Osteocyte (in vitro differentiated cells): ENCODE measurements around the gene ZNF888. TPM values are rescaled to one million over a fixed set of nuclear protein-coding genes. Genes with fewer than 3 reads are reported as not detected.

ENCODE experiments used
- DNase-seq: peaks from one replicate; pipeline ENCODE4 v3.0.0; 2021; ENCODE audit warnings: mixed read lengths; ENCODE audit not compliant: unreplicated experiment; ENCODE audit errors: extremely low spot score
- H3K27ac Mint-ChIP-seq: one replicate; pipeline ENCODE4 v1.8.0; 2021; ENCODE audit warnings: mild to moderate bottlenecking, mixed read lengths; ENCODE audit not compliant: unreplicated experiment
- H3K27me3 Mint-ChIP-seq: one replicate; pipeline ENCODE4 v1.8.0; 2021; ENCODE audit warnings: mixed read lengths; ENCODE audit not compliant: unreplicated experiment
- H3K36me3 Mint-ChIP-seq: one replicate; pipeline ENCODE4 v1.8.0; 2021; ENCODE audit warnings: mixed read lengths; ENCODE audit not compliant: unreplicated experiment
- H3K4me1 Mint-ChIP-seq: one replicate; pipeline ENCODE4 v1.8.0; 2021; ENCODE audit warnings: mixed read lengths; ENCODE audit not compliant: unreplicated experiment
- H3K4me3 Mint-ChIP-seq: one replicate; pipeline ENCODE4 v1.8.0; 2021; ENCODE audit warnings: mild to moderate bottlenecking, moderate library complexity, mixed read lengths; ENCODE audit not compliant: unreplicated experiment
- H3K9me3 Mint-ChIP-seq: one replicate; pipeline ENCODE4 v1.8.0; 2021; ENCODE audit warnings: mixed read lengths; ENCODE audit not compliant: unreplicated experiment
- CTCF ChIP-seq: fragments of 200-600 bp; sonication (generic); IDR thresholded peaks from 2 replicates; pipeline ENCODE4 v1.5.0; 2021; ENCODE audit warnings: antibody characterized with exemption, mild to moderate bottlenecking, moderate library complexity
- long read RNA-seq: library from polyadenylated mRNA; unstranded; transcript quantifications from one replicate; pipeline ENCODE4 v2.0.0, GENCODE V29; 2021
- total RNA-seq: library from RNA; stranded (reverse); gene quantifications from 2 replicates; pipeline ENCODE4 v1.2.1, GENCODE V29; 2021

The ZNF888 gene
- 3.2 and 4.0 TPM in 2 replicates for total RNA-seq
- long read RNA-seq, full-length matches to known transcripts: 1 of 4 reads
- long read RNA-seq, partial matches to known transcripts: 0 of 4 reads
- long read RNA-seq, other reads (novel, unspliced or antisense): 3 of 4 reads

DNA sequence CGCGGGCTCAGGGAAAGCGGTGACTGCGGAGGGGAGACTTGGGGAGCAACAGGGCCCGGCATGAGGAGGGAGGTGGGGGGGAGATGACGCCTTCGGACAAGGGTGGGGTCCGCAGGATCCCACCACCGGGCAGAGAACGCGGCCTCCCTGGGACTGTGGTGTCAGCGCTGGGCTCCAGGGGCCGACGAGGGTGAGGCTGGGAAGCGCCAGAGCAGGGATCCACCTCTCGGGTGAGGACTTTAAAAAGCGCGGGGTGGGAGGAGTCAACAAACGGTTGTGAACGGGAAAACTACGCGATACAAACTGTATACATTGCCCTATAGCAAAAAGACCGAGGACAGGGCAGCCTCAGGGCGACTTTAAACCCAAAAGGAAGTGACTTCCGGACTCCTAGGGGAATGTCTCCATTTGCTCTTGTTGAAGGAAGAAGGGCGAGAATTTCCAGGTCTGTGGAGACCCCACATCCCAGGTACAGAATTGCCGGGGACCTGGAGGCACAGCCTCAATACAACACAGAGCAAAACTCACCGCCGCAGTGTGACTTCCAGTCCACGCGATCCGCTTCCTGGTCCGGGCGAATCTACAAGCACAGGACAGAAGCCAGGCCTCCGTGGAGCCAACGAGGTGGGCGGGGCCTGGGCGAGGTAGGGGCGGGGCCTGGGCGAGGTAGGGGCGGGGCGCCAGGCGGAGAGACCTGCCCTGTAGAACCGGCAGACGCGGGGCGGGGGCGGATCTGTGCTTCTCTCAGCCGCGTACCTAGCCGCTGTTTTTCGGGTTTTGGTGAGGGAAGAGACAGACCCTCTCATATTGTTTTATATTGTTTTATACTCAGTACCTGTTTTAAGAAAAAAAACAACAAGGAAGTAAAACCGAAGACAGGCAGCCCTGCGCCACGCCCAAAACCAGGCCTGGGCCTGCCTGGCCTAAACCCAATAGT lies at the start of gene ZNF888:
Gene ZNF888 (minus strand): TSS at position 588 of the 937 bp plus-strand sequence. CDS start 5,555 bp downstream, outside the sequence.
- Mint-ChIP-seq H3K9me3 (no peaks in the 10 kb centered on the region), H3K27ac (peak within 1 kb of the TSS; percentile 96), H3K27me3 (no peaks in the 10 kb centered on the region), H3K4me3 (peak within 1 kb of the TSS; percentile 90), H3K4me1 (peaks cover 24% of the 10 kb centered on the region), H3K36me3 (peaks cover 5% of the 10 kb centered on the region)
- no peak for TF ChIP-seq CTCF
- DNase-seq: peak; percentile 93

GRCh38 chr19:52967772-52968171 lies 44.5 kb upstream of the ZNF888 start:
- H3K9me3 Mint-ChIP-seq: peaks cover 33% of the 10 kb centered on the region
- DNase-seq: no peak
- TF ChIP-seq CTCF: no peak

GRCh38 chr19:52963247-52963618 lies 40.0 kb upstream of the ZNF888 start:
- peak overlapping the region; percentile 94 for H3K4me3 Mint-ChIP-seq
- TF ChIP-seq CTCF: no peak
- no peak for DNase-seq
- H3K4me1 Mint-ChIP-seq: peaks cover 22% of the 10 kb centered on the region
- no peaks in the 10 kb centered on the region for H3K27me3 Mint-ChIP-seq
- peaks cover 32% of the 10 kb centered on the region for H3K36me3 Mint-ChIP-seq
- peaks cover 17% of the 10 kb centered on the region for H3K9me3 Mint-ChIP-seq
- peak overlapping the region; percentile 95 for H3K27ac Mint-ChIP-seq

More at GRCh38 chr19:52967772-52968171, 44.5 kb upstream of the ZNF888 start:
- Mint-ChIP-seq H3K27me3 (no peaks in the 10 kb centered on the region), H3K36me3 (peaks cover 37% of the 10 kb centered on the region), H3K4me1 (peaks cover 12% of the 10 kb centered on the region), H3K4me3 (no peak overlapping the region), H3K27ac (no peak overlapping the region)

DNA sequence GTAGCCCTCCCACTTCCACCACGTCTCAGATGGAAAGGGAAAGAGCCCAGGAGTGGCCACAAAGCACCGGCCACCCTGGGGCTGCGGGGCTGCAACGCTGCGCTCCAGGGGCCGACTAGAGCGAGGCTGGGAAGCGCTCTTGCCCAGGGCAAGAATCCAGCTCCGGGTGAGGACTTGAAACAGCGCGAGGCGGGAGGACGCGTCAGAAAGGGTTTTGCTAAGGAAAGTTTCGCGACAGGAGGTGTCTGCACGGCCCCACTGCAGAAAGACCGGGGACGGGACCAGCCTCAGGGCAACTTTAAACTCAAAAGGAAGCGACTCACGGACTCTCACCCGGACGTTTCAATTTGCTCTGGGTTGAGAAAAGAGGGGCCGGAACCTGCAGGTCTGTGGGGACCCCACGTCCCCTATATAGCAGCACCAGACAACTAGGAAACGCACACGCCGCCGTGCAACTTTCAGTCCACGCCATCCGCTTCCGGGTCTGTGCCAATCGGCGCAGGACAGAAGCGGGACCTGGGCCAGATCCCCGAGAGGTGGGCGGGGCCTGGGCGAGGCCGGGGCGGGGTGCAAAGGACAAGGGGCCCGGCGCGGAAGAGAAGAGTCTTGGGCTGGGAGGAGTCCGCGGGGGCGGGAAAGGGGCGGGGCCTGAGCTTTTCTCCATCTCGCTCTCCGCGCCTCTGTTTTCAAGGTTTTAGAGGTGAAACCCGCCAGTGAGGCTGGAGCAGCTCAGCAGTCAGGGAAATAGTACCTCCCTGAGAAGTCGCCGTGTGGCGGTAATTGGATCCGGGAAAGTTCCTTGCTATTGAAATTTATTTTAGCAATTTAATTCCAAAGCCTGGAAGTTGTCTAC lies 39.4 kb upstream of the ZNF888 start, which contains the start of gene ZNF816:
Gene ZNF816 (minus strand): TSS at position 488 of the 853 bp plus-strand sequence. CDS start 6,792 bp downstream, outside the sequence.
- Mint-ChIP-seq H3K36me3 (peaks cover 35% of the 10 kb centered on the region), H3K27ac (peak within 1 kb of the TSS; percentile 95), H3K4me3 (peak within 1 kb of the TSS; percentile 94), H3K27me3 (no peaks in the 10 kb centered on the region), H3K4me1 (peaks cover 22% of the 10 kb centered on the region), H3K9me3 (peaks cover 20% of the 10 kb centered on the region)
- no peak for TF ChIP-seq CTCF
- DNase-seq: peak; percentile 98
